Transverse colon (tissue), 4 donors: ENCODE results near the gene ISG20. TPM values are rescaled to one million over a fixed set of nuclear protein-coding genes. Genes with fewer than 3 reads are reported as not detected.

Source experiments
- DNase-seq: peaks from one replicate; pipeline ENCODE4 v3.0.0-alpha.2; 2019
- H3K27ac ChIP-seq, 4 donors: fragments of 200-600 bp; sonication (generic); 2 replicates each; pipeline ENCODE4 v1.5.1; 2016 to 2018; ENCODE audit warnings: inconsistent platforms in 4 of 4
- H3K27me3 ChIP-seq: fragments of 200-600 bp; sonication (generic); 2 replicates; pipeline ENCODE4 v1.5.1; 2017; ENCODE audit warnings: inconsistent platforms
- H3K36me3 ChIP-seq, 4 donors: fragments of 200-600 bp; sonication (generic); 2 replicates each; pipeline ENCODE4 v1.5.1; 2017 to 2019; ENCODE audit warnings: inconsistent platforms in 4 of 4
- H3K4me1 ChIP-seq, 4 donors: fragments of 200-600 bp; sonication (generic); 2 replicates each; pipeline ENCODE4 v1.5.1; 2017 to 2020; ENCODE audit warnings: inconsistent platforms in 4 of 4
- H3K4me3 ChIP-seq, 4 donors: fragments of 200-600 bp; sonication (generic); 1 replicate in 1 of 4; 2 replicates in 3 of 4; pipeline versions ENCODE4 v1.5.1 to v1.6.1; 2017 to 2019; ENCODE audit warnings: inconsistent platforms in 4 of 4
- H3K9me3 ChIP-seq, 2 donors: fragments of 200-600 bp; sonication (generic); 2 replicates each; pipeline ENCODE4 v1.5.1; 2017 to 2019; ENCODE audit warnings: inconsistent platforms in 2 of 2
- EP300 ChIP-seq: sonication (generic); formaldehyde crosslinking; IDR thresholded peaks from one replicate; pipeline ENCODE4 v1.6.1; 2017; ENCODE audit warnings: antibody characterized with exemption, low read depth
- POLR2A ChIP-seq: fragments of 450-650 bp; IDR thresholded peaks from one replicate; pipeline ENCODE4 v1.6.1; 2016; ENCODE audit warnings: antibody characterized with exemption, mild to moderate bottlenecking, moderate library complexity
- POLR2AphosphoS5 ChIP-seq, 3 donors: sonication (generic); formaldehyde crosslinking; IDR thresholded peaks; one replicate each; pipeline ENCODE4 v1.6.1; 2016; ENCODE audit warnings: antibody characterized with exemption in 3 of 3
- WGBS, 2 donors: methylation state at CpG; one replicate each; pipeline ENCODE4 v1.1.5; 2018; ENCODE audit warnings: low coverage in 1 of 2; 5-methylcytosine and 5-hydroxymethylcytosine counted together
- in situ Hi-C, 4 donors: fragments of 200-750 bp; cut with MboI; loops; one replicate each; pipeline versions ENCODE4 v1.15.0 to v1.15.1; 2017; ENCODE audit warnings: low sequenced_read_pairs in 3 of 4, low pct_ligation_motif_present in 1 of 4, low pct_unique_long_range_greater_than_20kb in 1 of 4
- intact Hi-C: fragments of 100-400 bp; cut with DNase I; formaldehyde crosslinking; loops from one replicate; pipeline ENCODE4 v1.15.1; 2023; ENCODE audit warnings: low total_unique reads
- total RNA-seq, 4 donors: library from RNA; depleted of rRNA; stranded (reverse); fragments of >200 nt; gene quantifications; one replicate each; pipeline ENCODE4 v1.1.0, GENCODE V29; 2016
- TF ChIP-seq, protein P1 (sequence below), 5 experiments: fragments of 200-600 bp in 3 of 5; fragments of 450-650 bp in 2 of 5; sonication (generic) in 3 of 5; IDR thresholded peaks; 1 replicate in 2 of 5; 2 replicates in 3 of 5; pipeline ENCODE4 v1.5.1; 2016 to 2017; ENCODE audit warnings: antibody characterized with exemption in 5 of 5, inconsistent platforms in 3 of 5, mild to moderate bottlenecking in 2 of 5, moderate library complexity in 1 of 5

ISG20 gene
- total RNA-seq, 4 donors from 2014 or later: 18.7 to 51.9 (median 38.6) TPM

DNA sequence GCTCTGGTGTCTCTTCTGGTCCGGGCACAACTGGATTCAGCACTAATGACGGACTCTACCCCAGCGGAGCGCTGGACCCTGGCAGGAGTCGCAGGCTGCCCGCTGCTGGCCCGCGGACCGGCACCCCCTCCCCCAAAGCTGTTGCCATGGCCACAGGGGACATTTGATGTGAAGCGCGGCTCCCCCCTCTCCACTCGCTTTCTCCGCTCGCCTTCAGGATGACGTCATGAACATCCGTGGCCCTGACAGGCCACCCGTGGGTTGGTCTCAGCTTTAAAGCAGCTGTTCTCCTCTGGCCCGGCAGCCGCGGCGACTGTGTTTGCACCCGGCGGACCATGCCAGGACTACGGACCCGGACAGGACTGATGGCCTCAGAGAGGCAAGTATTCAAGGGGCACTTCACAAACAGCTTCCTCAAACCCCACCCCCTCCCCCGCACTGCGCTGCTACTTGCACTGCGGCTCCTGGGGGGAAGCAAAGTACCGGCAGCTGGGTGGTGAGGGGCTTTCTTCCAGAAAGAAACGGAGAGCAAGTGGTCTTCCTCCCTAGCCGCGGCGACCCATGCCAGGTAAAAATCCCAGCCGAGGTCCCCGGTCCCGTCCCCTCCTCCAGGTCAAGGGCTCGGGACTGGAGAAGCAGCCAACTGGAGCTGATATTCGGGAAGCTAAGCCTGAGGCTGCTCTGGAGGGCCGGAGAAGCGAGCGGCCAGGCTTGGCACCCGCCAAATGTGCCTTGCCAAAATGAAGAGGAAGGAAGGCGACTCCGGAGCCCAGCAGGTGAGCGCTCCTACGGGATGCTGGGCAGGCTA lies 34.2 kb upstream of the ISG20 start:
- in situ Hi-C loops: loop anchor here in 2 of 4 donors (25.0 kb wide), 1 partner anchor 117 kb away; no protein-coding TSS in a partner anchor
- Histone ChIP-seq H3K36me3 (no peaks in the 10 kb centered on the region), H3K27ac (no peak overlapping the region), H3K4me1 (peaks cover 0 to 12% (median 2%) of the 10 kb centered on the region in 4 donors), H3K9me3 (no peaks in the 10 kb centered on the region), H3K4me3 (peak overlapping the region in 1 of 4 donors; percentile 21), H3K27me3 (peaks cover 70% of the 10 kb centered on the region)
- DNase-seq: no peak
- TF ChIP-seq POLR2AphosphoS5 (IDR thresholded peaks at IDR 0.05) (no peak), EP300 (no peak)
- TF ChIP-seq, protein P1, sequence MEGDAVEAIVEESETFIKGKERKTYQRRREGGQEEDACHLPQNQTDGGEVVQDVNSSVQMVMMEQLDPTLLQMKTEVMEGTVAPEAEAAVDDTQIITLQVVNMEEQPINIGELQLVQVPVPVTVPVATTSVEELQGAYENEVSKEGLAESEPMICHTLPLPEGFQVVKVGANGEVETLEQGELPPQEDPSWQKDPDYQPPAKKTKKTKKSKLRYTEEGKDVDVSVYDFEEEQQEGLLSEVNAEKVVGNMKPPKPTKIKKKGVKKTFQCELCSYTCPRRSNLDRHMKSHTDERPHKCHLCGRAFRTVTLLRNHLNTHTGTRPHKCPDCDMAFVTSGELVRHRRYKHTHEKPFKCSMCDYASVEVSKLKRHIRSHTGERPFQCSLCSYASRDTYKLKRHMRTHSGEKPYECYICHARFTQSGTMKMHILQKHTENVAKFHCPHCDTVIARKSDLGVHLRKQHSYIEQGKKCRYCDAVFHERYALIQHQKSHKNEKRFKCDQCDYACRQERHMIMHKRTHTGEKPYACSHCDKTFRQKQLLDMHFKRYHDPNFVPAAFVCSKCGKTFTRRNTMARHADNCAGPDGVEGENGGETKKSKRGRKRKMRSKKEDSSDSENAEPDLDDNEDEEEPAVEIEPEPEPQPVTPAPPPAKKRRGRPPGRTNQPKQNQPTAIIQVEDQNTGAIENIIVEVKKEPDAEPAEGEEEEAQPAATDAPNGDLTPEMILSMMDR (IDR thresholded peaks at IDR 0.05): no peak
- WGBS, 2 donors: 7% methylated on average over 41 of the region's 46 CpGs; no CpG with 5 or more reads in 1 of the 2 donors
- intact Hi-C loops: no loop called here

DNA sequence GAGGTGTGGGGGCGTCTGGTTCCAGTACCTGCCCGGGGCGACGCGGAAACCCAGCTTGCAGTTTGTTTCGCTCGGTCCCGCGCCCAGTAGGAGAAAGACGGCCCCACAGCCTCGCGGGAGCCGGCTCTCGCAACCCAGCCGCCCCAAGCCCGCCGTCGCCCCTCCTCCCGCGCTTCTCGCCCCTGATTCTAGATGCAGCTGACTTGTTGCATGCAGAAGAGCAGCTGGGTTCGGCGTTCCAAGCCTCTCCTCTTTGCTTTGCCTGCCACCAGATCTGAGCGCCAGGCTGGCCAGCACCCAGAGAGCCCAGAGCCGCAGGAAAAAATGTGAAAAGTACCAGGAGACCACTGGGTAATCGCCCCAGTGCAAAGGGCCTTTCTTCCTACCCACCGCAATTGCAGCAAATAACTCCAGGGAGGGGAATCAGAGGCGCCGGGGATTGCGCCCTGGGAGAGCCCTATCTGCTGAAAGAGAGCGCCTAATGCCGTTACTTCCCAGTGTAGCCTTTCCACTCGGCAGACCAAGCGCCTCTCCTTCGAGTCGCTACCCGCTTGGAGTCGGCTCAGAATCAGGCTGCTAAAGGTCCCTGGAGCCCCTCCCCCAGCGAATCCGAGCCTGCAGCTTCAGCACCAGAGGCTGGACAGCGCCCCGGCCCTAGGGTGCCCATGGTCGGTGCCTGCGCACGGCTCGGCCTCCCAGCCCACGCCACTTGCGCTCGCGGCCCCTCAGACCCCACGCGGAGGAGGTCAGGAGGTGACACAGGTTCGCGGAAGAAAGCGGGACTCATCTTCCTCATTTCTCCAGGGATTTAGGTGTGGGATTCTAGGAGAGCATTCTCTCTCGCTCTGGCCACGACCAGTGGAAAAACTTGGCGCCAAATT lies 33.4 kb upstream of the ISG20 start:
- in situ Hi-C loops: loop anchor here in 2 of 4 donors (25.0 kb wide), 1 partner anchor 118 kb away; no protein-coding TSS in a partner anchor
- WGBS, 2 donors: 10% methylated on average over 46 of the region's 58 CpGs; no CpG with 5 or more reads in 1 of the 2 donors

GRCh38 chr15:88606070-88606794 lies 32.6 kb upstream of the ISG20 start:
- intact Hi-C loops (no loop called here), in situ Hi-C loops (loop anchor here in 2 of 4 donors (25.0 kb wide), 1 partner anchor 119 kb away; no protein-coding TSS in a partner anchor)
- no peak for DNase-seq
- H3K4me1 ChIP-seq: peaks cover 0 to 12% (median 2%) of the 10 kb centered on the region in 4 donors
- WGBS, 2 donors: 28 to 34% methylated on average over 15 to 26 of the region's 26 CpGs
- TF ChIP-seq EP300: no peak
- no peaks in the 10 kb centered on the region for H3K9me3 ChIP-seq
- no peak overlapping the region for H3K27ac ChIP-seq
- H3K4me3 ChIP-seq: no peak overlapping the region
- peaks cover 81% of the 10 kb centered on the region for H3K27me3 ChIP-seq
- no peaks in the 10 kb centered on the region for H3K36me3 ChIP-seq

More for the DNA sequence above, 33.4 kb upstream of the ISG20 start:
- DNase-seq: no peak
- intact Hi-C loops: no loop called here
- H3K36me3 ChIP-seq: no peaks in the 10 kb centered on the region
- no peaks in the 10 kb centered on the region for H3K9me3 ChIP-seq
- H3K4me1 ChIP-seq: peaks cover 0 to 12% (median 2%) of the 10 kb centered on the region in 4 donors
- H3K4me3 ChIP-seq: peak overlapping the region in 1 of 4 donors; percentile 21
- H3K27me3 ChIP-seq: peaks cover 74% of the 10 kb centered on the region
- no peak overlapping the region for H3K27ac ChIP-seq
- TF ChIP-seq, protein P1 (IDR thresholded peaks at IDR 0.05): no peak
- TF ChIP-seq POLR2AphosphoS5 (IDR thresholded peaks at IDR 0.05): no peak

DNA sequence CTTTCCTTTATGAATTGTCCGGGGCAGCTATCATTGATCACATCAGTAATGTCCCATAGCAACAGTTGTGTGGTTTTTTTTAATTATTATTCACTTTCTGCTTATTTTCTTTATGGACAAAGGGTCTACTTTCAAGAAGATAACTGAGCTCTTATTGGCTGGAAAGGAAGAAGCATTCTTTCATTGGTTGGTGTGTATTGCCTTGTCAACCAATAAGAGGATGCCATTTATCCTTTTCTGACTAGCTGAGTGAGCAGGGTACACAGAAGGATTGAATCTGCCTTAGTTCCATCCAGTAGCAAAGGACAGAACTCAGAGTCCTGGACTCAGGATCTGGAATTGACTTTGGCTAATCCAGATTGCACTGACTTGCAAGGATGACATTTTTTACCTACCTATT lies 30.9 kb upstream of the ISG20 start:
- Histone ChIP-seq H3K27ac (no peak overlapping the region), H3K4me3 (no peak overlapping the region), H3K36me3 (no peaks in the 10 kb centered on the region), H3K27me3 (peaks cover 79% of the 10 kb centered on the region), H3K4me1 (peaks cover 0 to 12% (median 2%) of the 10 kb centered on the region in 4 donors), H3K9me3 (no peaks in the 10 kb centered on the region)
- no peak for DNase-seq
- TF ChIP-seq POLR2A (no peak), POLR2AphosphoS5 (IDR thresholded peaks at IDR 0.05) (no peak), EP300 (no peak)
- TF ChIP-seq, protein P1 (IDR thresholded peaks at IDR 0.05): no peak
- intact Hi-C loops (no loop called here), in situ Hi-C loops (loop anchor here in 2 of 4 donors (25.0 kb wide), 1 partner anchor 121 kb away; no protein-coding TSS in a partner anchor)
- WGBS, 2 donors: 50 to 61% methylated on average over 1 of the region's 1 CpG
